ENCODE data around the gene INTU. TPM values are rescaled to one million over a fixed set of nuclear protein-coding genes. Genes with fewer than 3 reads are reported as not detected.

The INTU gene
- total and polyA plus RNA-seq, 4 donors, result 2.5 to 37.0 (median 6.6) TPM

DNA sequence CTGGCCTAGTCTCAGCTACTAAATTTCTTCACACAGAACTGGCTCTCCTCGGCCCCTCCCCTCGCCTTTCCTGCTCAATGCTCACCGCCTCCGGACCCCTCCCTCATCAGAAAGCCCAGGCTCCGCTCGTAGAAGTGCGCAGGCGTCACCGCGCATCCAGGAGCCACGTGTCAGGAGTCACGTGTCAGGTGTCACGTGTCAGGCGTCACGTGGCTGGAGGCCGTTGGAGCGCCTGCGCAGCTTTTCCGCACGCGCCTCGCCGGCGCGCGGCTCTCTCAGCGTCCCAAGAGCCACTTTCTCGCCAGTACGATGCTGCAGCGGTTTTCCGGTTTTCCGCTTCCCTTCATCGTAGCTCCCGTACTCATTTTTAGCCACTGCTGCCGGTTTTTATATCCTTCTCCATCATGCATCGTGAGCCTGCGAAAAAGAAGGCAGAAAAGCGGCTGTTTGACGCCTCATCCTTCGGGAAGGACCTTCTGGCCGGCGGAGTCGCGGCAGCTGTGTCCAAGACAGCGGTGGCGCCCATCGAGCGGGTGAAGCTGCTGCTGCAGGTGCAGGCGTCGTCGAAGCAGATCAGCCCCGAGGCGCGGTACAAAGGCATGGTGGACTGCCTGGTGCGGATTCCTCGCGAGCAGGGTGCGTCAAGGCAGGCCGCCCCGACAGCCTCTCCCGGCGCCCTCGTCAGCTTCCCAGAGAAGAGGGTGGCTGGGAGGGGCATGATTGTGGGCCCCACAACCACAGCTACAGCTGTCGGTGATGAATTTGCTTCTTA, 97.6 kb downstream of the INTU start, which contains the start of gene SLC25A31:
Gene SLC25A31 (plus strand): TSS at position 259 of the 772 bp plus-strand sequence. CDS start 146 bp downstream, at position 405.
- DNase-seq (no peak), ATAC-seq (ENCODE audit: insufficient read depth, low FRiP score) (no peak)
- Histone ChIP-seq H3K4me1 (ENCODE audit: control insufficient read depth in 5 of 5, insufficient read depth in 5 of 5, low read length in 5 of 5) (no peaks in the 10 kb centered on the region), H3K36me3 (ENCODE audit: control insufficient read depth in 4 of 4, insufficient read depth in 4 of 4, low read length in 4 of 4) (no peaks in the 10 kb centered on the region), H3K4me3 (no peak within 1 kb of the TSS), H3K27ac (ENCODE audit: low read depth in 1 of 2, low read length in 1 of 2) (no peak within 1 kb of the TSS), H3K9ac (ENCODE audit: insufficient read depth in 1 of 2, low read length in 2 of 2) (no peak within 1 kb of the TSS), H3K27me3 (ENCODE audit: control insufficient read depth in 3 of 3, insufficient read depth in 3 of 3, low read length in 2 of 3) (no peaks in the 10 kb centered on the region), H3K9me3 (ENCODE audit: control insufficient read depth in 4 of 4, insufficient read depth in 3 of 4, low read length in 3 of 4) (no peaks in the 10 kb centered on the region)
- TF ChIP-seq, protein P1, sequence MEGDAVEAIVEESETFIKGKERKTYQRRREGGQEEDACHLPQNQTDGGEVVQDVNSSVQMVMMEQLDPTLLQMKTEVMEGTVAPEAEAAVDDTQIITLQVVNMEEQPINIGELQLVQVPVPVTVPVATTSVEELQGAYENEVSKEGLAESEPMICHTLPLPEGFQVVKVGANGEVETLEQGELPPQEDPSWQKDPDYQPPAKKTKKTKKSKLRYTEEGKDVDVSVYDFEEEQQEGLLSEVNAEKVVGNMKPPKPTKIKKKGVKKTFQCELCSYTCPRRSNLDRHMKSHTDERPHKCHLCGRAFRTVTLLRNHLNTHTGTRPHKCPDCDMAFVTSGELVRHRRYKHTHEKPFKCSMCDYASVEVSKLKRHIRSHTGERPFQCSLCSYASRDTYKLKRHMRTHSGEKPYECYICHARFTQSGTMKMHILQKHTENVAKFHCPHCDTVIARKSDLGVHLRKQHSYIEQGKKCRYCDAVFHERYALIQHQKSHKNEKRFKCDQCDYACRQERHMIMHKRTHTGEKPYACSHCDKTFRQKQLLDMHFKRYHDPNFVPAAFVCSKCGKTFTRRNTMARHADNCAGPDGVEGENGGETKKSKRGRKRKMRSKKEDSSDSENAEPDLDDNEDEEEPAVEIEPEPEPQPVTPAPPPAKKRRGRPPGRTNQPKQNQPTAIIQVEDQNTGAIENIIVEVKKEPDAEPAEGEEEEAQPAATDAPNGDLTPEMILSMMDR (IDR thresholded peaks at IDR 0.05; ENCODE audit: control extremely low read depth, extremely low read depth), result no peak
- WGBS, 2 donors, result 96% methylated on average over 64 of the region's 64 CpGs

DNA sequence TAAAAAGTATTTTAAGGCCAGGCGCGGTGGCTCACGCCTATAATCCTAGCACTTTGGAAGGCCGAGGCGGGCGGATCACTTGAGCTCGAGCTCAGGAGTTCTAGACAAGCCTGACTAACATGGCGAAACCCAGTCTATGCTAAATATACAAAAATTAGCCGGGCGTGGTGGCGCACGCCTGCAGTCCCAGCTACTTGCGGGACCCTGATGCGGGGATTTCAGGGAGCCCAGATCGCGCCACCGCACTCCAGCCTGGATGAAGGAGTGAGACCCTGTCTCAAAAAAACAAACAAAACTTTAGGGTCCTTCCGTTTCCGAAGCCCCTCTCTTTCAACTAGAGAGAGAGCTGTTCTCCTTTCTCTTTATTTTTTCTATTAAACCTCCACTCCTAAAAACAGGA, 98.6 kb downstream of the INTU start:
- Histone ChIP-seq H3K4me1 (ENCODE audit: control insufficient read depth in 5 of 5, insufficient read depth in 5 of 5, low read length in 5 of 5) (no peaks in the 10 kb centered on the region), H3K36me3 (ENCODE audit: control insufficient read depth in 4 of 4, insufficient read depth in 4 of 4, low read length in 4 of 4) (no peaks in the 10 kb centered on the region), H3K9ac (ENCODE audit: insufficient read depth in 1 of 2, low read length in 2 of 2) (no peak overlapping the region), H3K4me3 (no peak overlapping the region), H3K27me3 (ENCODE audit: control insufficient read depth in 3 of 3, insufficient read depth in 3 of 3, low read length in 2 of 3) (no peaks in the 10 kb centered on the region), H3K27ac (ENCODE audit: low read depth in 1 of 2, low read length in 1 of 2) (no peak overlapping the region), H3K9me3 (ENCODE audit: control insufficient read depth in 4 of 4, insufficient read depth in 3 of 4, low read length in 3 of 4) (no peaks in the 10 kb centered on the region)
- 96 to 97% methylated on average over 19 of the region's 19 CpGs for WGBS, 2 donors
- DNase-seq, result no peak
- TF ChIP-seq, protein P1 (IDR thresholded peaks at IDR 0.05; ENCODE audit: control extremely low read depth, extremely low read depth), result no peak
- no peak for ATAC-seq (ENCODE audit: insufficient read depth, low FRiP score)

DNA sequence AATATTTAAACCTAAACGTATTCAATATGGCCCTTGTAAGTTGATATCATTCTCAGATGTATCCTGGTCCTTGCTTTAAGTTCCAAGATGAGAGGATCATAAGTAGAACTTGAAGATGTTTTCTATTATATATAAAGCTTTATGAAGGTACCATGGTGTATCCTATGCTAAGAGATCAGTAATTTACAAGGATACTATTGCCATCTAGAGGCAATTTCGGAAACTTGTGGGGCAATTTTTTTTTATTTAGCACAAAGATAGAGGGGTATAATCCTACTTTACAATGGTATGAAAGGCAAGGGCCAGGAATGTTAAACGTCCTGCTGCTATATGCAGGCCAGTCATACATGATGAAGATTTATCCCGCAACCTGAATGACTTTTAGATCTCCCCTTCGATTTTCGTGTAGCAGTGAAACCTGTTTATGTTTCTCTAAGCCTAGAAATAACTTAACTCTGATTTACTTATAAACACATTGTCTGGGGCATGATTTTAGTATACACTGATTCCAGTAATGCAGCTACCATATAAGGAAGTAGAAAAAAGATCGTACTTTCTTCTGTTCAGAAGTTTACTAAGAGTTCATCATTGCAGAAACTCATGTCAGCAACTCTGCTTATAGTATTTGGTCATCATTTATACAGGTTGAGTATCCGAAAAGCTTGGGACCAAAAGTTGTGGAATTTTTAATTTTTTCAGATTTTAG, 100.0 kb downstream of the INTU start:
- WGBS, 2 donors, result 26 to 28% methylated on average over 8 of the region's 8 CpGs
- DNase-seq (peak in 2 of 3 donors; percentile 72 to 74), ATAC-seq (ENCODE audit: insufficient read depth, low FRiP score) (no peak)
- TF ChIP-seq, protein P1 (IDR thresholded peaks at IDR 0.05; ENCODE audit: control extremely low read depth, extremely low read depth), result no peak
- H3K27ac ChIP-seq (ENCODE audit: low read depth in 1 of 2, low read length in 1 of 2), result no peak overlapping the region
- peaks cover 0 to 3% (median 0%) of the 10 kb centered on the region in 5 donors for H3K4me1 ChIP-seq (ENCODE audit: control insufficient read depth in 5 of 5, insufficient read depth in 5 of 5, low read length in 5 of 5)
- no peak overlapping the region for H3K9ac ChIP-seq (ENCODE audit: insufficient read depth in 1 of 2, low read length in 2 of 2)
- H3K9me3 ChIP-seq (ENCODE audit: control insufficient read depth in 4 of 4, insufficient read depth in 3 of 4, low read length in 3 of 4), result no peaks in the 10 kb centered on the region
- no peaks in the 10 kb centered on the region for H3K36me3 ChIP-seq (ENCODE audit: control insufficient read depth in 4 of 4, insufficient read depth in 4 of 4, low read length in 4 of 4)
- H3K4me3 ChIP-seq, result no peak overlapping the region
- no peaks in the 10 kb centered on the region for H3K27me3 ChIP-seq (ENCODE audit: control insufficient read depth in 3 of 3, insufficient read depth in 3 of 3, low read length in 2 of 3)

All from lung (tissue), 12 donors.